ENCODE results near the gene CKMT2.
"Not testable (repeated sequence)": the region's sequence is repeated elsewhere in the genome, so short reads cannot be mapped to it uniquely, and the experiment has no call there.

DNA sequence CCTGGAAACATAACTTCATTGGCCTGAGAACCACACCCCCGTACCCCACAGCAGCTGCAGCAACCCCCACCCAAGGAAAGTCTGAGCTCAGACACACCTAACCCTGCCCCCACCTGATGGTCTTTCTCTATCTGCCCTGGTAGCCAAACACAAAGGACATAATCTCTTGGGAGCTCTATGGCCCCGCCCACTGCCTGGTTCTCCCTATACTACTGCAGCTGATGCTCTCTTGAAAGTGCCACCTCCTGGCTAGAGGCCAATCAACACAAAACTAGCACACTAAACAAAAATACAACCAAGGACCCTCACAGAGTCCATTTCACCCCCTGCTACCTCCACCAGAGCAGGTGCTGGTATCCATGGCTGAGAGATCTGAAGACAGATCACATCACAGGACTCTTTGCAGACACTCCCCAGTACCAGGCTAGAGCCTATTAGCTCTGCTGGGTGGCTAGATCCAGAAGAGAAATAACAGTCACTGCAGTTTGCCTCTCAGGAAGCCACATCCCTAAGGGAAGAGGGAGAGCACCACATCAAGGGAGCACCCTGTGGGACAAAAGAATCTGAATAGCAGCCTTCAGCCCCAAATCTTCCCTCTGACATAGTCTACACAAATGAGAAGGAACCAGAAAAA lies 37.4 kb downstream of the CKMT2 start:
- not testable (repeated sequence) for TF ChIP-seq POLR2A (IDR thresholded peaks at IDR 0.05; ENCODE audit: low read depth, low read length); RAD21 (IDR thresholded peaks at IDR 0.05; ENCODE audit: low read length); RFX5 (IDR thresholded peaks at IDR 0.05; ENCODE audit: low read depth, low read length)
- TF ChIP-seq, protein P1, sequence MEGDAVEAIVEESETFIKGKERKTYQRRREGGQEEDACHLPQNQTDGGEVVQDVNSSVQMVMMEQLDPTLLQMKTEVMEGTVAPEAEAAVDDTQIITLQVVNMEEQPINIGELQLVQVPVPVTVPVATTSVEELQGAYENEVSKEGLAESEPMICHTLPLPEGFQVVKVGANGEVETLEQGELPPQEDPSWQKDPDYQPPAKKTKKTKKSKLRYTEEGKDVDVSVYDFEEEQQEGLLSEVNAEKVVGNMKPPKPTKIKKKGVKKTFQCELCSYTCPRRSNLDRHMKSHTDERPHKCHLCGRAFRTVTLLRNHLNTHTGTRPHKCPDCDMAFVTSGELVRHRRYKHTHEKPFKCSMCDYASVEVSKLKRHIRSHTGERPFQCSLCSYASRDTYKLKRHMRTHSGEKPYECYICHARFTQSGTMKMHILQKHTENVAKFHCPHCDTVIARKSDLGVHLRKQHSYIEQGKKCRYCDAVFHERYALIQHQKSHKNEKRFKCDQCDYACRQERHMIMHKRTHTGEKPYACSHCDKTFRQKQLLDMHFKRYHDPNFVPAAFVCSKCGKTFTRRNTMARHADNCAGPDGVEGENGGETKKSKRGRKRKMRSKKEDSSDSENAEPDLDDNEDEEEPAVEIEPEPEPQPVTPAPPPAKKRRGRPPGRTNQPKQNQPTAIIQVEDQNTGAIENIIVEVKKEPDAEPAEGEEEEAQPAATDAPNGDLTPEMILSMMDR (conservative IDR thresholded peaks at IDR 0.05; ENCODE audit: low read depth, low read length): not testable (repeated sequence)

Measured in IMR-90 (cell line).